WTC11 (cell line): ENCODE data around the gene PROP1.

ENCODE experiments used
- CBFB ChIP-seq: sonication (generic); formaldehyde crosslinking; IDR thresholded peaks from 2 replicates; pipeline ENCODE4 v1.8.1; 2022; ENCODE audit warnings: mild to moderate bottlenecking, low read depth, missing genetic modification reagents
- CREB1 ChIP-seq: sonication (generic); formaldehyde crosslinking; IDR thresholded peaks from 2 replicates; pipeline ENCODE4 v1.8.0; 2023; ENCODE audit warnings: mild to moderate bottlenecking, missing genetic modification reagents
- CTCF ChIP-seq: fragments of 200-600 bp; IDR thresholded peaks from 2 replicates; pipeline ENCODE4 v1.8.0; 2022; ENCODE audit warnings: antibody characterized with exemption
- E2F4 ChIP-seq: sonication (generic); formaldehyde crosslinking; IDR thresholded peaks from 2 replicates; pipeline ENCODE4 v1.8.1; 2022; ENCODE audit warnings: low read depth, mild to moderate bottlenecking, moderate library complexity, missing genetic modification reagents, borderline replicate concordance
- ESRRA ChIP-seq: sonication (generic); formaldehyde crosslinking; IDR thresholded peaks from 2 replicates; pipeline ENCODE4 v1.8.1; 2022; ENCODE audit warnings: mild to moderate bottlenecking, missing genetic modification reagents, borderline replicate concordance
- FOXJ3 ChIP-seq: sonication (generic); formaldehyde crosslinking; IDR thresholded peaks from 2 replicates; pipeline ENCODE4 v1.9.0; 2021; ENCODE audit warnings: missing genetic modification reagents, mild to moderate bottlenecking, borderline replicate concordance
- FOXP1 ChIP-seq: sonication (generic); formaldehyde crosslinking; IDR thresholded peaks from 2 replicates; pipeline ENCODE4 v1.8.0; 2022; ENCODE audit warnings: missing genetic modification reagents, mild to moderate bottlenecking, moderate library complexity, borderline replicate concordance
- JUN ChIP-seq: sonication (generic); formaldehyde crosslinking; IDR thresholded peaks from 2 replicates; pipeline ENCODE4 v1.8.0; 2023; ENCODE audit warnings: mild to moderate bottlenecking, missing genetic modification reagents
- MYBL2 ChIP-seq: sonication (generic); formaldehyde crosslinking; IDR thresholded peaks from 2 replicates; pipeline ENCODE4 v1.8.1; 2023; ENCODE audit warnings: mild to moderate bottlenecking, moderate library complexity, missing genetic modification reagents
- NR1H2 ChIP-seq: sonication (generic); formaldehyde crosslinking; IDR thresholded peaks from 2 replicates; pipeline ENCODE4 v1.9.0; 2021; ENCODE audit warnings: mild to moderate bottlenecking, moderate library complexity, missing genetic modification reagents
- SMAD3 ChIP-seq: sonication (generic); formaldehyde crosslinking; IDR thresholded peaks from 2 replicates; pipeline ENCODE4 v1.8.0; 2022; ENCODE audit warnings: missing genetic modification reagents, mild to moderate bottlenecking, borderline replicate concordance
- USF2 ChIP-seq: sonication (generic); formaldehyde crosslinking; IDR thresholded peaks from 2 replicates; pipeline ENCODE4 v1.8.1; 2023; ENCODE audit warnings: mild to moderate bottlenecking, missing genetic modification reagents, moderate library complexity
- ZNF232 ChIP-seq: sonication (generic); formaldehyde crosslinking; IDR thresholded peaks from 2 replicates; pipeline ENCODE4 v1.8.0; 2022; ENCODE audit warnings: mild to moderate bottlenecking, missing genetic modification reagents
- ZNF281 ChIP-seq: sonication (generic); formaldehyde crosslinking; IDR thresholded peaks from 2 replicates; pipeline ENCODE4 v1.8.0; 2023; ENCODE audit warnings: mild to moderate bottlenecking, missing genetic modification reagents

DNA sequence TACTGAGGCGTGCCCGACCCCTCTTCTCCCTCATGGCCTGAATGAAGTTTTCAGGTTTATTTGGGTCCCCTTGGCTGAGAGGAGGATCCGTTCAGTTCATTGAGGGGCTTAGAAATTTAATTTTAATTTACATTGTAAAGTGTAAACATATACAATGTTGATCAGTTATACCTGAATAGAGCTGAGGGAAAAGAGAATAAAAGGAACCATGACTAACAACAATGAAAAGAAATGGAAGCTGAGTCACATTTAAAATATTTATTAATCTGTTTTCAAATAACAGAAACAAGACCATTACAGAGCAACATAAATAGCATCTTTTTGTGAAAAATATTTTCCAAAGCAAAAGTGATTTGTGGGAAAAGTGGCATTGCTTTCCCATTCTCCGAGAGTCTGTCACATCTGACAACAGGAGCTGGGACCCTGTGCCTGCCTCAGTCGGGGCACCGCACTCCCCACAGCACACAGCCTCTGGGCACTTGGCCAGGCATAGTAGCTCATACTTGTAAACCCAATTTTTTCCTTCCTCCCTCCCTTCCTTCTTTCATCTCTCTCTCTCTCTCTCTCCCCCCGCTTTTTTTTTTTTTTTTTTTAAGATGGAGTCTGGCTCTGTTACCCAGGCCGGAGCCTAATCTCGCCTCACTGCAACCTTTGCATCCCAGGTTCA, 28.7 kb downstream of the PROP1 start:
- TF ChIP-seq CTCF = no peak
- no peak for TF ChIP-seq ZNF281 (CRISPR knock-in tag)
- TF ChIP-seq CREB1 (CRISPR knock-in tag) = no peak
- no peak for TF ChIP-seq FOXJ3
- TF ChIP-seq JUN (CRISPR knock-in tag) = no peak
- no peak for TF ChIP-seq ESRRA (CRISPR knock-in tag)
- no peak for TF ChIP-seq CBFB (CRISPR knock-in tag)
- TF ChIP-seq E2F4 = no peak
- TF ChIP-seq FOXP1 = no peak
- TF ChIP-seq NR1H2 = no peak
- TF ChIP-seq USF2 (CRISPR knock-in tag) = no peak
- no peak for TF ChIP-seq ZNF232
- TF ChIP-seq SMAD3 (CRISPR knock-in tag) = no peak
- no peak for TF ChIP-seq MYBL2 (CRISPR knock-in tag)
